ENCODE results near the gene WDR45B. TPM values are rescaled to one million over a fixed set of nuclear protein-coding genes. Genes with fewer than 3 reads are reported as not detected.
A peak's percentile ranks its signal among the peaks of the same experiment; 100 is the strongest.

The WDR45B gene
- total RNA-seq, 2 donors from 2014 or later, result 58.8 to 119 TPM

GRCh38 chr17:82598256-82599119, 49.8 kb downstream of the WDR45B start:
- no peak for TF ChIP-seq CTCF (IDR thresholded peaks at IDR 0.05)
- no peak for DNase-seq
- Histone ChIP-seq H3K36me3 (peaks cover 10% of the 10 kb centered on the region), H3K27ac (no peak overlapping the region), H3K9ac (ENCODE audit: low read depth in 2 of 2, low read length in 2 of 2) (no peak overlapping the region), H3K27me3 (no peaks in the 10 kb centered on the region), H3K4me1 (peaks cover 6% of the 10 kb centered on the region), H3K9me3 (no peaks in the 10 kb centered on the region), H3K4me3 (no peak overlapping the region)
- intact Hi-C loops (cut with DNase I), result no loop called here

GRCh38 chr17:82596837-82597672, 51.2 kb downstream of the WDR45B start:
- DNase-seq, result no peak
- no peaks in the 10 kb centered on the region for H3K27me3 ChIP-seq
- no peaks in the 10 kb centered on the region for H3K9me3 ChIP-seq
- H3K36me3 ChIP-seq, result peaks cover 6% of the 10 kb centered on the region
- no peak for TF ChIP-seq CTCF (IDR thresholded peaks at IDR 0.05)
- H3K4me1 ChIP-seq, result peaks cover 8% of the 10 kb centered on the region
- peak overlapping the region in 1 of 2 donors; percentile 83 for H3K9ac ChIP-seq (ENCODE audit: low read depth in 2 of 2, low read length in 2 of 2)
- no peak overlapping the region for H3K4me3 ChIP-seq
- H3K27ac ChIP-seq, result no peak overlapping the region
- intact Hi-C loops (cut with DNase I), result no loop called here

- H3K36me3 ChIP-seq, result no peaks in the 10 kb centered on the region
- H3K27me3 ChIP-seq, result no peaks in the 10 kb centered on the region
- no peaks in the 10 kb centered on the region for H3K9me3 ChIP-seq
- H3K9ac ChIP-seq (ENCODE audit: low read depth in 2 of 2, low read length in 2 of 2), result peak overlapping the region in 1 of 2 donors; percentile 83
- no peak for TF ChIP-seq CTCF (IDR thresholded peaks at IDR 0.05)
- no peak overlapping the region for H3K27ac ChIP-seq
- DNase-seq, result no peak
- peaks cover 8% of the 10 kb centered on the region for H3K4me1 ChIP-seq
- intact Hi-C loops (cut with DNase I), result no loop called here
- H3K4me3 ChIP-seq, result no peak overlapping the region
Observed at GRCh38 chr17:82596296-82596695, 51.9 kb downstream of the WDR45B start.

- Histone ChIP-seq H3K27ac (no peak overlapping the region), H3K4me3 (no peak overlapping the region), H3K4me1 (peaks cover 8% of the 10 kb centered on the region), H3K27me3 (no peaks in the 10 kb centered on the region), H3K36me3 (no peaks in the 10 kb centered on the region), H3K9ac (ENCODE audit: low read depth in 2 of 2, low read length in 2 of 2) (peak overlapping the region in 1 of 2 donors; percentile 83), H3K9me3 (no peaks in the 10 kb centered on the region)
- DNase-seq, result peak; percentile 68
- TF ChIP-seq CTCF (IDR thresholded peaks at IDR 0.05), result no peak
- intact Hi-C loops (cut with DNase I), result no loop called here
Observed at GRCh38 chr17:82595893-82596292, 52.4 kb downstream of the WDR45B start.

- no peaks in the 10 kb centered on the region for H3K9me3 ChIP-seq
- peaks cover 8% of the 10 kb centered on the region for H3K4me1 ChIP-seq
- intact Hi-C loops (cut with DNase I), result no loop called here
- H3K4me3 ChIP-seq, result no peak overlapping the region
- DNase-seq, result no peak
- peak overlapping the region in 1 of 2 donors; percentile 19 for H3K9ac ChIP-seq (ENCODE audit: low read depth in 2 of 2, low read length in 2 of 2)
- no peaks in the 10 kb centered on the region for H3K27me3 ChIP-seq
- H3K36me3 ChIP-seq, result no peaks in the 10 kb centered on the region
- H3K27ac ChIP-seq, result no peak overlapping the region
- no peak for TF ChIP-seq CTCF (IDR thresholded peaks at IDR 0.05)
Observed at GRCh38 chr17:82594571-82594970, 53.7 kb downstream of the WDR45B start.
